Ishikawa (cell line): ENCODE measurements around the gene PRPF19.

Source experiments
- CEBPB ChIP-seq: IDR thresholded peaks from 2 replicates; pipeline ENCODE4 v1.6.1; 2012
- EGR1 ChIP-seq: IDR thresholded peaks from 2 replicates; pipeline ENCODE4 v1.6.1; 2012
- EP300 ChIP-seq: IDR thresholded peaks from 2 replicates; pipeline ENCODE4 v1.6.1; 2012; ENCODE audit warnings: borderline replicate concordance
- FOXM1 ChIP-seq: IDR thresholded peaks from 2 replicates; pipeline ENCODE4 v1.6.1; 2012; ENCODE audit warnings: low read depth, borderline replicate concordance
- MAX ChIP-seq: IDR thresholded peaks from 2 replicates; pipeline ENCODE4 v1.6.1; 2012
- NFIC ChIP-seq: IDR thresholded peaks from 2 replicates; pipeline ENCODE4 v1.6.1; 2012
- REST ChIP-seq: IDR thresholded peaks from 2 replicates; pipeline ENCODE4 v1.6.1; 2012; ENCODE audit warnings: low read depth, mild to moderate bottlenecking
- TAF1 ChIP-seq: IDR thresholded peaks from 2 replicates; pipeline ENCODE4 v1.6.1; 2012; ENCODE audit warnings: low read depth, mild to moderate bottlenecking
- TCF12 ChIP-seq: IDR thresholded peaks from 2 replicates; pipeline ENCODE4 v1.6.1; 2012; ENCODE audit warnings: low read depth
- TEAD4 ChIP-seq: IDR thresholded peaks from 2 replicates; pipeline ENCODE4 v1.6.1; 2012
- USF1 ChIP-seq: IDR thresholded peaks from 2 replicates; pipeline ENCODE4 v1.6.1; 2012
- YY1 ChIP-seq: IDR thresholded peaks from 2 replicates; pipeline ENCODE4 v1.6.1; 2012; ENCODE audit warnings: low read depth
- ZBTB7A ChIP-seq: IDR thresholded peaks from 2 replicates; pipeline ENCODE4 v1.6.1; 2012; ENCODE audit warnings: low read depth

- no peak for TF ChIP-seq NFIC
- no peak for TF ChIP-seq TCF12
- TF ChIP-seq FOXM1: no peak
- TF ChIP-seq TEAD4: no peak
- no peak for TF ChIP-seq REST
- TF ChIP-seq EP300: no peak
- no peak for TF ChIP-seq ZBTB7A
- no peak for TF ChIP-seq YY1
- TF ChIP-seq TAF1: no peak
- TF ChIP-seq MAX: no peak
- no peak for TF ChIP-seq USF1
- TF ChIP-seq EGR1: no peak
- no peak for TF ChIP-seq CEBPB
These were observed 25.6 kb downstream of the PRPF19 start for GRCh38 chr11:60880643-60881282.
